ENCODE measurements around the gene LBHD2.

LBHD2 gene

DNA sequence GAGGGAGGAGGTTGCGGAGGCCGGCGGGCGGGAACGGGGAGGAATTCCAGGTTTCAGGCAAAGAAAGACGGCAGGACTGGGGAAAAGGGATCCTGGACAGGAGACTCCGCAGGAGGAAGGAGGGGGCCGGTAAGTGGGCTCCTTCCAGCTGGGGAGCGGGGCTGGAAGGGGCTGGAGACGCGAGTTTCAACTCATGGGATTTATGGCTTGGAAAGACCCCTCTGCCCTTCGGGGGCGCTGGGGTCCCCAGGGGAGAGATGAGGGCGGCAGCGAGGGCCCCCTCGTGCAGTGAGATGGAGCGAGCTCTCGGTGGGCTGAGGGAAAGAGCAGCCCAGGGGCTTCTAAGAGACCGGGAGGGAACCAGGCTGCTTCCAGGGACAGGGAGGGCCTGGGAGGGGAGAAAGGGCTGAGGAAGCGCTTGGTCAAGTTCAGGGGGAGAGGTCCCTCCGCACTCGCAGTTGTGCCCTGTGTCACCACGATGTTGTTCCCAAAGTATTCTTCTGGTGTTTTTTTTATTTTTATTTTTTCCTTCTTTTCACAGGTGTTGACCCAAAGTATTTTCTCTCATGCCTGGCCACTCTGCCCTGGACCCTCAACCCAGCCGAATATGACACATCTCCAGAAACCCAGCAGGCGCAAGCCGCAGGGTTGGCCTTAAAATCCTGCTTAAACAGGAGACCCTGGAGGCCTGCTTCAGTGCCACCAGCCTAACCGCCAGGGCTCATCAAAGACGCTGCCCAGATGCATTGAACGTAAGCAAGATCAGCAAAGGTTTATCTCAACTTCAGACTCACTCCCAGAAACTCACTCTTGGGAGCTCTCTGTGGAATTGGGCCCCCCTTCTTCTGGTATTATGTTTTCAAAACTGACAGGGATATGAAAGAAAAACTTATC lies 55.4 kb downstream of the LBHD2 start:
- no peak overlapping the region for H3K9ac ChIP-seq (ENCODE audit: insufficient read length)
- H3K9me3 ChIP-seq (ENCODE audit: low read depth, low read length), result no peaks in the 10 kb centered on the region
- H3K4me3 ChIP-seq, result no peak overlapping the region
- TF ChIP-seq EZH2 (IDR thresholded peaks at IDR 0.05) (no peak), FOXP2 (optimal IDR thresholded peaks at IDR 0.05; ENCODE audit: control extremely low read depth, extremely low read length, insufficient read depth) (no peak), POLR2AphosphoS5 (IDR thresholded peaks at IDR 0.05; ENCODE audit: borderline replicate concordance, low read depth, low read length) (no peak)
- no peak for DNase-seq (ENCODE audit: low read depth, low spot score)
- H3K27ac ChIP-seq, result no peak overlapping the region
- H3K36me3 ChIP-seq (ENCODE audit: insufficient read depth, low read length), result no peaks in the 10 kb centered on the region
